ENCODE data around the gene CASZ1.

The CASZ1 gene

DNA sequence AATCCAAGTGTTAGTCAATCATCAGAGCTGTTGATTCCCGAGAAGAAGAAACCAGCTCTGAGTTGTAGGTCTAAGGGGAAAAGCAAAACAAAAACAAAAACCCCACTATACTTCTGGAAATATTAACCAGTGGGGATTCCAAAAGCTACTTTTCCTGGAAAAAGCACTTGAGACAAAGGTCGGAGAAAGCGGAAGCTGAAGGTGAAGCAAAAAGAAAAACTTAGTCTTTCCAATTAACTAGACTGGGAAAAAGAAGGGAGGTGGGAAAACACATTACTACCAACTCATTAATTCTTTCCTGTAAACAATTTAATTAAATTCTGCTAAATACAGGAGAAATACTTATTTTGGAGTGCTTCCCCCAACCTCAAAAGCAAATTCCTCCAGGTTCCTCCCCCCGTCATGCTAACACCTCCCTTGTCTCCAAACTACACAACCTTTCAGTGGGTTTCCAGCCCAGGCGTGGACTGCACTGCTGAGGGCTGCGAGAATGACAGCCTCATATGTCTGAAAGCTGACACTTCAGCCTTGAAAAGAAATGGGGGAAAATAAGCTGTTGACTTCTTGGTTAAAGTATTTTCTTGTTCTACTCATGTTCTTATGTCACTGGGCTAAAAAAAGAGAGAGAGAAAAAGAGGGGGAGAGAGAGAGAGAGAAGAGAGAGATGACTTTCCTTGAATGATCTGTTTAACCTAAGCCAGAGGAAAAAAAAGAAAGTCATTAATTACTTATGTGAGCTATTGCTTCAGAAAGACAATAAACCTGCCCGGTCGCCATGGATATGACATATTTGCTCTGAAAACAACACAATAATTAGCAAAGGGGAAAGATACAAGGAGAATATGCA lies 5.1 kb downstream of the CASZ1 start:
- no peak for DNase-seq

DNA sequence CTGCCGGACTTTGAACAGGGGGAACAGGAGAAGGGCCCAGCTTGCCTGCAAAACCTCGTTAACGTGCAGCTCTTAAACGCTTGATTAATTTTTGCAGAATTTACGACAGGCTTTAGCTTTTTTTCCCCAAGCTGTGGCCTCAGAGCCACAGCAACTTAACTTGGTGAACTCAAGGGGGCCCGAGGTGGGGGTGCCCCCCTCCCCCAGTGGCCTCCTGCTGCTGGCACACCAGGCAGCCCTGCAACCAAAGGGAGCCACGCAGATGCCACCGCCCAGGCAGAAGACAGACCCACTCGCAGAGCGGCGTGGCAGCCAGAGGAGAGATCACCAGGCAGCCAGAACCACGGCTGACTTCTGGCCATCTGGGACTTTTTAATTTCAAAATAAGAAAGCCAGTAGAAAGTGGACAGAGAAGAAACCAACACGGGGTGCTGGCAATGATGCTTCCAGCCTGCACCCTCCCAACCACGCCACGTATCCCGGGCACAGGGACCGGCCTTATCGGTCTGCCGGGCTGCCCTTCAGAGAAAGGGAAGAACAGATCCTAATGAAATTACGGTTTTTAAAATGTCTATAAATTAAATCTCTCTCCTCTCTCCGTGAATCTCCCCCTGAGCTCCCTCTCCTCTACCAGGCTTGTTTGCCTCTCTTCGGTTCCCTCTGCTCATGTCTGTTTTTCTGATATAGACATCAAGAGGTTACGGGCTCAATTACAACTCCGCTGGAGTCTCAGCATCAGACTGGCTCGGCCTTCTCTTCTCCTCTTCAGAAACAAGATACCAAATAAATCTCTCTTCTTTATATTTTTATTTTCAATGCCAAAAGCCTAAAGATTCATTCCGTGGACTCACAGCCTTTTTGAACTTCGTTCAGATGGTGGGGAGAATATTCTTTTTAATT lies 6.4 kb downstream of the CASZ1 start:
- DNase-seq = no peak

DNA sequence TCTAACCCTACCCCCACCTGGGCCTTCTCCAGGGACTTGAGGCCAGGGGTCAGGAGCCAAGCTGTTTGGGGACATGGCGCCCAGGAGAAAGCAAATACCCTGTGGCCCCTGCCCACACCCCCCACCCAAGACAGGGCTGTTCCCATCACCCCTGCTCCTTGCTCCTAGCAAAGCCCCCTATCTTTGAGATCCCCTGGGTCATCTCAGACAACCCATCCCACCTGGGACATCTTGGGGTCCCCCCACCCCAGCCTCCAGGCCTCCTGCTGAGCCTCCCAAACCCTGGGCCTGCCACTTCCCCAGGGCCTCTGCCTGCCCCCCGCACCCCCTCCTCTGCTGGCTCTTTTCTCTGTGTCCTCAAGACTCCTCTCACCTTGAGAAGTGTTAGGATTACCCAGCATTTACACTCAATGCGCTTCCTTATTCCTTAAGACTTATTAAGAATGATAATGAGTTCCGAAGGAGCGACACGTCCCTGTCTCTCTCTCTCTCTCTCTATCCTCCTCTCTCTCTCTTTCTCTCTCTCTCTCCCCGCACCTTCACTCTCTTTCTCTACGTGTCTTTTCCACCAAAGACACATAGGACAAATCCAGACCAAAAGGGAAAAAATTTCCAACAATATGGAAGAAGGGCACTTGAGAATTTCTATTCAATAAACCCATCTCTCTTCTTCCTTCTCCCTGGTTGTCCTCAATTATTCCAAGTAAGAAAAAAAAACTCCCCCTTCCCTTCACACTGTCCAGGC lies 7.2 kb downstream of the CASZ1 start:
- DNase-seq = no peak

DNA sequence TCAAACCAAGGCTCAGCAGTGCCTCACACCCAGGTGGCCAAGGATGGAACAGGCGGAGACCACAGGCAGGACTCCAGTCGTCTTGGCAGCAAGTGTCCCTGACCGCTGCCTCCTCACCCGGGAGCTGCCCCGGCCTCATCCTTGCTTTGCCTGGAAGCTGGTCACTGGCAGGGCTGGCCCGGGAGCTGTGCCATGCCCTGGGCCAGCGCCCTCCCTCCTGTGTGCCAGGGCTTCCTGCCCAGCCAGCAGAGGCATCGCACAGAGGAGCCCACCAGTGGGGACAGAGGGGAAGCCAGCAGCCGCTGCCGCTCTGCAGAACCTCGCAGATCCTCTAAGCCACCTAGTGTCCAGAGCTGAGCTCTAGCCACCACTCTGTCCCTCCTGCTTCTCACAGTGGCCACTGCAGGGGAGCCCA lies 7.8 kb downstream of the CASZ1 start:
- DNase-seq = no peak

DNA sequence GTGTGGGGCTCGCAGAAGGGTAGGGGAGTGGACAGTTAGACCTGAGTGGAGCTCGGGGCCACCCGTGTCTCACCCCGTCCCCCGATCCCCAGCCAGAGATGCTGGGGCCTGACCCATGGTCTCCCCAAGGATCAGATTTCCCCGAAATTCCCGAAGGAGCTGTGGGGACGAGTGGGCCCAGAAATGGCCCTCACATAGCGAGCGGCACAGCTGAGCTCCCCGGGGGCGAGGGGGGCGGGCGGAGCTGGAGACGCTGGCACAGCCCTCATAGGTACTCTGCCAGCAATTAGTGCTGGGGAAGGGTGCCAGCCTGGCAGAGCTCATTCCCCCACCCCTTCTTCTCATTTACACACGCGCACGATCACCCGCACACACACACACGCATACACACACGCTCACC lies 9.2 kb downstream of the CASZ1 start:
- no peak for DNase-seq

DNA sequence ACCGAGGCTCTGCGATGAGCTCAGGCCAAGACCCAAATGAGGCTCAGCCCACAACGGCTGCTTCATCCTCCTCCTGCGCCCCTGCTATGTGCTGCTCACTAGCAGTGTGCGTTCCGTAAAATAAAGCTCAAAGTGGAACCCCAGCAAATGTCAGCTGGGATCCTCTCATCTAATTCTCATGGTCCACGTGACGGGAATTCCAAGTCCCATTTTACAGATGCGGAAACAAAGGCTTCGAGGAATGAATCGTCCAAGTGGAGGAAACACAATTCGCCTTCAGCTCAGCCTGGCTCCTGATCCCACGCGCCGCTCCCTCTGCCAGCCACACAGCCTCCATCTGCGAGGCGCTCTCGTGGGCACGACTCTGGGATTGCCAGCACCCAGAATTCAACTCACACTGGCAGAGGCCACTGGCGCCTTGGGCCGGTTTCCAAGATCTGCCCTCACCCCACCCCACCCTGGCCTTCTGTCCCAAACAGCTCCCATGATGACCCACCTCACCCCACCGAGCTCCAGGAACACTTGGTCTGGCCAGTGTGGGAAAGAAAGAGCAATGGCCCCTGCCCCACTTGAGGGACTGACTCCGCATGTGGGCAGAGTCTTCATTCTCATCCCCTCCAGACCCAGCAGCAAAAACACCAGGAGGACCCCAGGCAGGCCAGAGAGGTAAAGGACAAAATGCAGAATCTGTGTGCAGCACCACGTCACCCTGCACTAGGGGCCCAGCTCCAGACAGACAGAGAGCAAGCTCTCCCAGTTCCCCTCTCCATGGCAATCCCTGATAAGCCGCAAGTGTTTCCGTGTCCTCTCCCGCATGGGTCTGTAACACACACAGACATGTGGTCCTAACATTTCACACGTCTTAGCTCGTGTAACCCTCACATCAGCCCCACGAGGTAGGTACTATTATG lies 10.5 kb downstream of the CASZ1 start:
- no peak for DNase-seq

DNA sequence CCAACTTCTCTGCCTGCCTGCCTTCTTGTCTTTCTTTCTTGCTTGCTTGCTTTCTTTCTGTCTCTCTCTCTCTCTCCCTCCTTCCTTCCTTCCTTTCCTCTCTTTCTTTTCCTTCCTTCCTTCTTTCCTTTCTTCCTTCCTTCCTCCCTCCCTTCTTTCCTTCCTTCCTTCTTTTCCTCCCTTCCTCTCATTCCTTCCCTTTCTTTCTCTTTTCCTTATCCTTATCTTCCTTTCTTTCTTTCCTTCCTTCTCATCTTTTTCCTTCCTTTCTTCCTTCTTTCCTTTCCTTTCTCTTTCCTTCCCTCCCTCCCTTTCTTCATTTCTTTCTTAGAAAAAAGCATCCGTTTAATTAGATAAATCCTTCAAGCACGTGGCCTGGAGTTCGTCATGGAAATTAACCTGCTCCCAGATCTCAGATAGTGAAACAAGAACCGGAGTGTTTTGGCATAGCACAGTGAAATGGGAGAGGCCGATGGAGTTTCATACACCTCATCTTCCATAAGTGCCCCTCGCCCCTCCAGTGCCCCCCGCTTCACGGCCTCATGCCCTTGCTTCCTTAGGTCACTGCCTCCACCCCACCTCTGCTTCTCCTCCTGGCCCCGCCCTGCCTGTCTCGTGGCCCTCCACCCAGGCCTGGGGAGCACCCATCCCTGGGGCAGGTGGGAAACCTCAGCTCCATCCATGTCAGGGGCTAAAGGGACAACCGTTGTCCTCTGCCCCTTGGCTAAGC lies 11.3 kb downstream of the CASZ1 start:
- DNase-seq = no peak

DNA sequence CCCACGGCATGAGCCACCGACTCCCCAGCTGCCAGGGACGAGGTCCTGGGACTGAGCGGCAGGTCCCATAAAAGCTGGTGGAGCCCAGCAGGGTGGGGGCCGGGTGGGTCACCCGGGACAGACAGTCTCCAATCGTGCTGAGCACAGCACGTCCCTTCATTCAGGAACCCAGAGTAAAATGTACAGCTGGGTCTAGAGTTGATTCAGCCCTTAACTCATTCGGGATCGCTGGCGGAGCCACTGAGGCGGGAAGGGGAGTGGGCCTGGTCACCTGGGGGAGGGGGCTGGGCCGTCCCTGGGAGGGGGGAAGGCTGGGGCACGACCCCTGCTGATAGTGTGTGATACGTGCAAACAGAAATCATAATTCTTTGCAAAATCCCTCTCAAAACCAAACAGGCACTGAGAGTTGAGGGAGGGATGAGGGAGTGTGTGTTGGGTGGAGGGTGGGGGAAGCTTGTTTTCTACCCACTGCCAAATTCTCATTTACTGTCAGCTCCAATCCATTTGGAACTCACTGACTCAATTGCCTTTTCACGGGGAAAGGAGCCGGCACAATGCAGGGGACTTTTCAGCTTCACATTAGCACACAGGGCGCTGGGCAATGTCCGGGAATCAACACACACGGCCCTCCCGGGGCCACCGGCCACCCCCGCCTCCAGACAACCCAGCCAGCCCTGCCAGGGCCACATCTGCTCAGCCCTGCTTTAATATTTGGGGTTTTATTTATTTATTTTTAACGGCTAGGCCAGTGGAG lies 13.8 kb downstream of the CASZ1 start:
- no peak for DNase-seq

DNA sequence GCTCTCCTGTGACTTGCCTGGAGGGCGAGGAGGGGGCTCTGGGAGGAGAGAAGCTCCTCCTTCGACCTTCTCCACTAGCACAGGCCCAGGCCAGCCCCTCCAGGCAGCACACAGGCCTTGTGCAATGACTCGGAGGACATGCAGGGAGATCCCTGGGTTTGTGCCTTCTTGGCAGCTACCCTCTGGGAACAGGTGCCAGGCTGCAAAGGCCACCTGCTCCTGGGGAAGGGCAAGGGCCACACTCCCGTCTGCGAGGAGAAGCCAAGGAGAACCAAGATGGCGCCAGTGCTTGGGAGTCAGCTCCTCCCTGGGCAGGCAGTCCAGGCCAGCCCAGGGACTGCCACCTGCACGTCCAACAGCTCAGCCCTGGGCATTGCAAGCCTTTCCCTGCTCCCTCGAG lies 15.3 kb downstream of the CASZ1 start:
- no peak for DNase-seq

DNA sequence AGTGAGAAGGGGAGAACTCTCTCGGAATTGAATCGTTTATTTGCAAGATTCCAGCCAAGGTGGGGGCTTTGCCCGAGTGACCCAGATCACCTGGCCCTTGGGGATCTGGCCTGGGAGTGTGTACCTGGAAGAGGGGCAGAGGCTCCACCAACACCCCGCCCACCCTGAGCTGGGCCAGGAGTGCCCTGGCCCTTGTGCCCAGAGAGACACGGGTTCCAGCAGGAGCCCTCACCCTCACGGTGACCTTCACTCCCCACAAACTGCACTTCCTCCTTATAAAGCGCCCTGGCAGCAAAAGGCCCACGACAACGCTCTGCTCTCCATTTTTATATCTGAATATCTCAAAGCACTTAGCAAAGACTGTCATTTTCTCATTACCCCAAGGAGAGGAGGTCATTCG lies 16.6 kb downstream of the CASZ1 start:
- no peak for DNase-seq

DNA sequence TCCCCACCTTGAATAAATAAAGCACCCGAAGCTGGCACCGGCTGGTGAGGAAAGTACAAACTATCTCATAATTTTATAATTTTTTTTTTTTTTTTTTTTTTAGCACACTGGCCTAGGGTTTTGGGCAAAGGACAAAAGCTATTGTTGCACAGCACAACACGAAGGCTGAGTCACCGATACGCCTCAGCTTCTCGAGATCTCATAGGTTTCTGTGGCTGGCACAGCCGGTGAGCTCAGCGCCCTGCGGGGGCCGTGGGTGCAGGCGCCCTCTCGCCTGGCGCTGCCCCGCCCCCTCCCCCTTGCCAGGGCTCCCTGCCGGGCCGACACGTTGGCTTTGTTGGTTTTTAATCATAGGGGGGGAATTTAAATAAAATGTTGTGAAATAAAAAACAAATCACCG lies 17.2 kb downstream of the CASZ1 start:
- DNase-seq = no peak

DNA sequence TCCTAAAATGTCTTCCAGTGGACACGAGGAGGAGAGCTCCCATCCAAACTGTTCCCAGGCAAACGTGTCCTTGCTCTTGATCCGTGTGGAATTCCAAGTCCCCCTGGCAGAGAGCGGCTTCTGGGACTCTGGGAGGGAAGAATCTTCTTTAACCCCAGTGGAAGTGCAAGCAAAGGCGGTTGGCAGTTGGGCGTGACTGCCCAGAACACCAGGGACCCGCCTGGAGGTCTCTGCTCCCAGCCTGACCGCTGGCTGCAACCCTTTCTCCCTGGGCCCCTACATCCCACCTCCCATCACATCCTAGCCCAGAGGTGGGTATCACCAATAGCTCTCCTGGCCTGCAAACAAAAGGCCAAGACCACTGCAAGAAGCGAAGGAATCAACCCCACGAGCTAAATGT lies 17.8 kb downstream of the CASZ1 start:
- DNase-seq = no peak

DNA sequence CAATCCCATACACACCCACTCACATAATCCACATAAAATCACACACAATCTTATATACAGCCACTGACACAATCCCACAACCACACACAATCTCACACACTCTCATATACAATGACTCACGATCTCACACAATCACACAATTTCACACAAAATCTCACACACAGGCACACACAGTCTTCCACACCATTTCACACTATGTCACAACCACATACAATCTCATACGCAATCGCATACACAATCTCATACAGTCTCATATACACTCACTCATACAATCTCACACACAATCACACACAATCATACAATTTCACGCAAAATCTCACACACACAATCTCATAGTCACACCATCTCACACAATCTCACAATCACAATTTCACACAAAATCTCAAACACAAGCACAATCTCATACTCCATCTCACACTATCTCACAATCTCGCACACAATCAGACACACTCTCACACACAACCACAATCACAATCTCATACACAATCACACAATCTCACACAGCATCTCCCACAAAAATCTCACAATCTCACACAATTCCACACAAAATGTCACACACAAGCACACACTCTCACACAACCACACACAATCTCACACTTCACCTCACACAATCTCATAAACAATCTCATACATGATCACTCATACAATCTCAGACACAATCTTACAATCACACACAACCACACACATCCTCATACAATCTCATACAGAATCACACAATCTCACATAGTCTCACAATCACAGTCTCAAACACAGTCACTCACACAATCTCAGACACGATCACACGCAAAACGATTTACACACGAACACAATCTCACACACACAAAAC lies 18.5 kb downstream of the CASZ1 start:
- DNase-seq = no peak

DNA sequence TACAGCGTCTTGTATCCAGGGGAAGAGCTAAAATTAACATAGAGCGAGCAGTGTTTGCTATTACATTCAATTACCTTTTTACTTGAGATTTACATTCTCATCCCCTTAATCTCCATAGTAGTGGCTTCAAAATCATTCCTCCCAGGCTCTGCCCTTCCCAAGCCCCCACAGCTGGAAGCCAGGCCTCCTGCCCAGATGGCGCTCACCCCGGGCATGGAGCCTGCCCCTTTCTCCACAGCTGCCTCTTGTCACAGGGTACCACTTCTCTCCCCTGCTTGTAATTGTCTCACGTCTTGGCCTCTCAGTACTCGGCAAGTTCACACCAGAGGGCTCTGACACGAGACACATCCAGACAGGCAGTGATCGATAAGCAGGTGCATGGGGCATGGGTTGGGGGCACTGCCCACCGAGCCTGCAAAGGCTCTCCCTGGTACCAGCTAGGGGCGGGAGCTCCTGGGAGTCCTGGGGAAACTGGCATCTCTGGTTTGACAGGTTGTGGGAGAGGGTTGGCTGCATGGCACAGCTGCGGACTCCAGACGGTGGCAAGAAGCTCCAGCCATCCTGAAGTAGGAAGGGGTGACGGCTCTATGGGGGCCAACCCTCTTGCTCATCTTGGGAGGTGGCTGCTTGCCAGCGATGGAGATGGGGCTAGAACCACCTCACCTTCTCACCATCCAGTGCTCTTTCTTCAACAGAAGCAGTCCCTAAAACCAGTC lies 20.1 kb downstream of the CASZ1 start:
- DNase-seq = no peak

DNA sequence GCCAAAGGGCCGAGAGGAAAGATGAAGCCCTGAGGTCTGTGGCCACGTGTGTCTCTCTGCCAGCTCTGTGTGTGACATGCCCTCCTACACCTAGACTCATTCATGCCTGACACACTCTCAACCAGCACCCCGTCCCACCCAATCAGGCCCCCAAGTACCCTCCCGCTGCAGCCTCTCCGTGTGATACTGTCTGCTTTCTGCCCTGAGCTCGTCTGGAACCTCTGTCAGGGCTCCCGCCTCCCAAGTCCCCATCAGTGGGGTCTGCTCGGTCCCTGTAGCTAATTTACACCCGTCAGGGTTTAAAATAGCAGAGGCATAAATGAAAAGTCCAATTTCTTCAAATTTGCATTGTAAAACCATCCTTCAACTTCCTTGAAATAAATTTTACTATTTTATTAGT lies 20.7 kb downstream of the CASZ1 start:
- DNase-seq = no peak

DNA sequence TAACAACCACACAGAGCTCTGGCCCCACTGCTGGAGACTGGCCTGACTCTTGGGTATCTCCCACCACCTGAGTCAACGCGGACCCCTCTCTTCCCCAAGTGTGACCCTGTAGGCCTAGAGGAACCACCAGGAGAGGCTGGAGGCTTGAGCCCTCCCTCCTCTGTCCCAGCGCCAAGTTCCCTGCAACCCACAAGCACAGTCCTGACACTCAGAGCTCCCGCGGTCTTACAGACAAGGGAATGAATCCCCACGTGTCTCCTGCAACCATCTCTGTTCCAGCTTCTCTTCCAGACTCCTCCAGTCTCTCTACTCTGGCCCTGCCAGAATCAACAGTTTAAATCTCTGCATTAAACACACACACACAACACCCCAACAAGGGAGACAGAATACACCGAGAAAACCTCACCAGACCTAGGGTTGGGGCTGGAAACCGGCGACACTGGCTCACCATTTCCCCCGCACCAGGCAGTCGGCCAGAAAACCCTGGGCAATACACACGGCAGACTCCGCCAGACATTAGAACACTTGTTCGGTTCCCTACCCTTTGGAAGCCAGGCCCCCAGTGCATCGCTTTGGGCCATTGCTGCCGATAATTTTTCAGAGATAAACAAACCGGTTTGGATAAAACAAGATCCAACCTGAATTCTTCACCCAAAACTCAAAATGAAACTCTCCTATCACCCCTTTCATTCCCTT lies 21.7 kb downstream of the CASZ1 start:
- DNase-seq = no peak

DNA sequence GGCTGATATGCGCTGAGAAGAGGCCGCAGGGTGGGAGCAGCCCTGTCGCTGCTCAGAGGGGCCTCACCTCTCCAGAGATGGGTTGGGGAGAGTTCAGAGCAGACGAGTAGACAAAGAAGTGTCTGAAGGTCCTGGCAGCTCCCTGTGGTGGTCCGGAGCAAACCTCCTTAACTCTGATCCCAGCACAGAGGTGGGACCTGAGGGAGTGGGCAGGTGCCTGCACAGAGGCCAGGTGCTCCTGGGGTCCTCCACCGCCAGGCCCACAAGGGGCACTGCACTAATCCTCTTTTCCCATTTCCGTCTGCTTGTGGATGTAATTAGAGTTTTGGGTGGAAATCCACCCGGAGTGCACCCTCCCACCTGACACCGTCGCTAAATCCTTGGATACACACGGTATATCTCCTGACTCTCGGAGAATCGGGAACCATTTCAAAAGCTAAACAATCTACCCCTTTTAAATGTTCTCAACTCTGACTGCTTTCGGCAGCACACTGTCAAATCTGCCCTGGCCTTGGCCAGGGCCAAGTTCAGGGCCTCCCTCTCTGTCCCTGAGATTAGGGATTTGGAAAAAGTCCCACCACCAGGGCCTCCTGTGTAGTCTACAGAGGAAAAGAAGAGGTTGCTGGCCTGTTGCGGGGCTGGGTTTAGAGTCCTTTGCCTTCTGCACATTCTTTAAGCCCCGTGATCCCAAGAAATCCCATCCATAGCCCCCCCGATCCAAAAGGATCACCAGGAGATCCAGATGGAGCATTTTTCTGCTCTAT lies 22.4 kb downstream of the CASZ1 start:
- DNase-seq = no peak

DNA sequence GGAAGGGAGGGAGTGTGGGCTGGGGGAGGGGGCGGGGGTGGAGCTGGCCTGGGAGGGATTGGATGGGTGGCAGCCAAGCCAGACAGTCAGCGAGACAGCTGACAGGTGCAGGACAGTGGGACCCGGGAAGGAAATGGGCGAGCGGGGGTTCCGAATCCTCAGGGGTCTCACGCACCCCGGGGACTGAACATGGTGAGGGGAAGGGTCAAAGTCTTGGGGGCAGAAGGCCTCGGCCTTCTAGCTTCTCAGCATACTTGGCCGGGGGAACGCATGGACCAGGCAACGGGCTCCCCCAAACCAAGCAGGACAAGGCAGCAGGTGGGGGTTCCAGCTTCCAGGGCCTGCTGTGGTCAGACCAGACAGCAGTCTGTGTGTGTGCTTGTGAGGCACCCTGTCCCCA lies 23.1 kb downstream of the CASZ1 start:
- DNase-seq = no peak

All from SW 1271 (cell line).